Nephron progenitor cell (in vitro differentiated cells): ENCODE results near the gene CDH2.

Experiments
- DNase-seq: peaks from one replicate; pipeline ENCODE4 v3.0.0; 2021
- H3K27ac Mint-ChIP-seq: 2 replicates; pipeline ENCODE4 v1.8.0; 2021; ENCODE audit warnings: mild to moderate bottlenecking, moderate library complexity, mixed read lengths
- H3K27me3 Mint-ChIP-seq: 2 replicates; pipeline ENCODE4 v1.8.0; 2021; ENCODE audit warnings: mild to moderate bottlenecking, low read depth, mixed read lengths; ENCODE audit not compliant: poor library complexity
- H3K36me3 Mint-ChIP-seq: 2 replicates; pipeline ENCODE4 v1.8.0; 2021; ENCODE audit warnings: low read depth, mixed read lengths
- H3K4me1 Mint-ChIP-seq: 2 replicates; pipeline ENCODE4 v1.8.0; 2021; ENCODE audit warnings: mixed read lengths
- H3K4me3 Mint-ChIP-seq: 2 replicates; pipeline ENCODE4 v1.8.0; 2021; ENCODE audit warnings: mild to moderate bottlenecking, moderate library complexity, mixed read lengths
- H3K9me3 Mint-ChIP-seq: 2 replicates; pipeline ENCODE4 v1.8.0; 2021; ENCODE audit warnings: mild to moderate bottlenecking, moderate library complexity, mixed read lengths
- CTCF ChIP-seq: fragments of 200-600 bp; sonication (generic); IDR thresholded peaks from 2 replicates; pipeline ENCODE4 v1.5.0; 2021; ENCODE audit warnings: antibody characterized with exemption

The CDH2 gene

GRCh38 chr18:28063271-28063761 is 113.6 kb downstream of the CDH2 start:
- H3K4me1 Mint-ChIP-seq: peaks cover 34% of the 10 kb centered on the region
- H3K36me3 Mint-ChIP-seq: peaks cover 63% of the 10 kb centered on the region
- no peaks in the 10 kb centered on the region for H3K27me3 Mint-ChIP-seq
- no peak overlapping the region for H3K4me3 Mint-ChIP-seq
- H3K27ac Mint-ChIP-seq: peak overlapping the region; percentile 88
- TF ChIP-seq CTCF: no peak
- no peak for DNase-seq
- peaks cover 29% of the 10 kb centered on the region for H3K9me3 Mint-ChIP-seq

- TF ChIP-seq CTCF: no peak
- Mint-ChIP-seq H3K36me3 (peaks cover 62% of the 10 kb centered on the region), H3K4me1 (peaks cover 34% of the 10 kb centered on the region), H3K9me3 (peaks cover 25% of the 10 kb centered on the region), H3K4me3 (no peak overlapping the region), H3K27ac (no peak overlapping the region), H3K27me3 (no peaks in the 10 kb centered on the region)
- DNase-seq: no peak
These were observed 114.5 kb downstream of the CDH2 start for GRCh38 chr18:28062443-28062842.

GRCh38 chr18:28059861-28060260 is 117.1 kb downstream of the CDH2 start:
- Mint-ChIP-seq H3K4me1 (peaks cover 27% of the 10 kb centered on the region), H3K4me3 (no peak overlapping the region), H3K9me3 (peaks cover 22% of the 10 kb centered on the region), H3K36me3 (peaks cover 61% of the 10 kb centered on the region), H3K27me3 (no peaks in the 10 kb centered on the region), H3K27ac (peak overlapping the region; percentile 55)
- TF ChIP-seq CTCF: no peak
- DNase-seq: no peak

- Mint-ChIP-seq H3K4me3 (no peak overlapping the region), H3K36me3 (peaks cover 32% of the 10 kb centered on the region), H3K27ac (peak overlapping the region; percentile 75)
These were observed 126.4 kb downstream of the CDH2 start for GRCh38 chr18:28050545-28050944.

GRCh38 chr18:28048612-28049011 is 128.3 kb downstream of the CDH2 start:
- Mint-ChIP-seq H3K4me1 (peaks cover 62% of the 10 kb centered on the region), H3K36me3 (peaks cover 18% of the 10 kb centered on the region), H3K27me3 (no peaks in the 10 kb centered on the region), H3K9me3 (no peaks in the 10 kb centered on the region), H3K4me3 (no peak overlapping the region), H3K27ac (peak overlapping the region; percentile 53)
- TF ChIP-seq CTCF: no peak
- no peak for DNase-seq

More at GRCh38 chr18:28050545-28050944, 126.4 kb downstream of the CDH2 start:
- H3K27me3 Mint-ChIP-seq: no peaks in the 10 kb centered on the region
- no peak for TF ChIP-seq CTCF
- H3K9me3 Mint-ChIP-seq: peaks cover 4% of the 10 kb centered on the region
- no peak for DNase-seq
- peaks cover 50% of the 10 kb centered on the region for H3K4me1 Mint-ChIP-seq

- no peak overlapping the region for H3K4me3 Mint-ChIP-seq
- peaks cover 67% of the 10 kb centered on the region for H3K4me1 Mint-ChIP-seq
- H3K27me3 Mint-ChIP-seq: no peaks in the 10 kb centered on the region
- peak overlapping the region; percentile 25 for H3K27ac Mint-ChIP-seq
- no peak for TF ChIP-seq CTCF
- peaks cover 10% of the 10 kb centered on the region for H3K36me3 Mint-ChIP-seq
- H3K9me3 Mint-ChIP-seq: no peaks in the 10 kb centered on the region
- DNase-seq: no peak
These were observed 131.1 kb downstream of the CDH2 start for GRCh38 chr18:28045880-28046279.
